ENCODE results near the gene ASPRV1.

Gene ASPRV1

GRCh38 chr2:69946351-69947324 lies 14.8 kb downstream of the ASPRV1 start:
- Histone ChIP-seq H3K4me1 (no peaks in the 10 kb centered on the region), H3K36me3 (replicated peaks) (no peaks in the 10 kb centered on the region), H3K27me3 (ENCODE audit: low read depth) (no peaks in the 10 kb centered on the region), H3K4me3 (no peak overlapping the region), H3K9me3 (no peaks in the 10 kb centered on the region)
- in situ Hi-C loops (cut with MboI; ENCODE audit: low sequenced_read_pairs): no loop called here
- no peak for DNase-seq (ENCODE audit: low spot score in 2 of 2)

- Histone ChIP-seq H3K27me3 (ENCODE audit: low read depth) (no peaks in the 10 kb centered on the region), H3K9me3 (no peaks in the 10 kb centered on the region), H3K36me3 (replicated peaks) (no peaks in the 10 kb centered on the region; the same call in none of the 2 replicates), H3K4me3 (no peak overlapping the region), H3K4me1 (no peaks in the 10 kb centered on the region)
- in situ Hi-C loops (cut with MboI; ENCODE audit: low sequenced_read_pairs): no loop called here
- DNase-seq (ENCODE audit: low spot score in 2 of 2): no peak
Measured at GRCh38 chr2:69945941-69946340, 15.5 kb downstream of the ASPRV1 start.

DNA sequence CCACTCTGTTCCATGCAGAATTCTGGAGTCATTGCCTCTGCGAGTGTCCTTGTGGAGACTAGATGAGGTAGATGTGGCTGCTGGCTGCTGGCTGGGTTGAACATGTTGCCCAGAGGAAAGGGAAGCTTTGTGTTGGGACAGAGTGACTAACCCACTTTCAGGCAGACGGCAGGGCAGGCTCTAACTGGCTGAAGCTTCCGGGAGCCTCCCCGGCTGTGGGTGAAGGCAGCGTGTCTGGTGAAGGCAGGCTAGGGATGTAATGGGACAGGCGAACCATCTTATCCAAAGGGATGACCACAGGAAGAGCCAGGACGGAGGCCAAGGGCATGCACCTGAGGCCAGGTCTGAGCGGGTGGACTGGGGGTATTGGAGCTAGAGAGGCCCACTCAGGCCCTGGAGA lies 16.0 kb downstream of the ASPRV1 start:
- H3K36me3 ChIP-seq (replicated peaks): no peaks in the 10 kb centered on the region; the same call in none of the 2 replicates
- no peaks in the 10 kb centered on the region for H3K4me1 ChIP-seq
- in situ Hi-C loops (cut with MboI; ENCODE audit: low sequenced_read_pairs): no loop called here
- H3K9me3 ChIP-seq: no peaks in the 10 kb centered on the region
- no peak overlapping the region for H3K4me3 ChIP-seq
- DNase-seq (ENCODE audit: low spot score in 2 of 2): no peak
- H3K27me3 ChIP-seq (ENCODE audit: low read depth): no peaks in the 10 kb centered on the region

- DNase-seq (ENCODE audit: low spot score in 2 of 2): no peak
- Histone ChIP-seq H3K27me3 (ENCODE audit: low read depth) (no peaks in the 10 kb centered on the region), H3K9me3 (no peaks in the 10 kb centered on the region), H3K4me3 (no peak overlapping the region), H3K4me1 (no peaks in the 10 kb centered on the region), H3K36me3 (replicated peaks) (no peaks in the 10 kb centered on the region; the same call in none of the 2 replicates)
- in situ Hi-C loops (cut with MboI; ENCODE audit: low sequenced_read_pairs): no loop called here
Measured at GRCh38 chr2:69944756-69945155, 16.7 kb downstream of the ASPRV1 start.

- no peak for DNase-seq (ENCODE audit: low spot score in 2 of 2)
- in situ Hi-C loops (cut with MboI; ENCODE audit: low sequenced_read_pairs): no loop called here
- Histone ChIP-seq H3K27me3 (ENCODE audit: low read depth) (no peaks in the 10 kb centered on the region), H3K9me3 (no peaks in the 10 kb centered on the region), H3K4me3 (no peak overlapping the region), H3K4me1 (no peaks in the 10 kb centered on the region), H3K36me3 (replicated peaks) (no peaks in the 10 kb centered on the region; the same call in none of the 2 replicates)
Measured at GRCh38 chr2:69943843-69944525, 17.4 kb downstream of the ASPRV1 start.

DNA sequence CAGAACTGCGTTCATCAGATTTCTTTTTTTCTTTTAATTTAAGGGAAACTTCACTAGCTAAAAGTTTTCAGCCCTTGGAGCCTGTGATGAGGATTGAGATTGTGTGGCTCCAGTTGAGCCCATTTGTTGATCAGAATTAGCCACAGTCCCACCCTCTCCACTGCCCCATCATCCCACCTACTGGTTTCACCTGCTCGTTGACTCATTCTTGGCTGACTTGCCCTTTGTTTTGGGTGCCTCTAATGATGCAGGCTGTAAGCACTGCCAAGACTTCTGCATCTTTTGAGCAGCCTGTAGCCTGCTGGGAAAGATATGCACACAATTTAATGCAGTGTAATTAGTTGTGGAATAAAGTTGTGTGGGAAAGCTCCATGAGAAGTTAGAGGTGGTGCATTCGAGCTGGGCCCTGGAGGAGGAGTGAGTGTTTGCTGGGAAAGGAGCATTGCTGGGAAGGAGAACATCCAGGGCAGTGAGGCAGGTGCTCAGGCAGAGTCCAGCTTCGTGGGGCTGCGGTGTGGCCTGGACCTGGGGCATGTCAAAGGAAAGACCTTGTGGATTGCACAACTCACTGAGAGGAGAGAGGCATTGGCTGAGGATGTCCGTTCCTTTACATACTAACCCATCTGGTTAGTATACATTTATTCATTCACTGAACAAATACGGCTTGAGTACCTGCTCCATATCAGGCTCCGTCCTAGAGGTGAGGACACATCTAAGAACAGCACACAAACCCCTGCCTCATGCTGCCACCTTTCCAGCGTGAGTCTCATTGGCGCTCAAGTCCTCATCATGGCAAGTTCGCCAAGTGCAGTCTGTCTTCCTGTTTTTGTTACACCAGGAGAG lies 18.2 kb downstream of the ASPRV1 start:
- Histone ChIP-seq H3K27me3 (ENCODE audit: low read depth) (no peaks in the 10 kb centered on the region), H3K36me3 (replicated peaks) (no peaks in the 10 kb centered on the region; the same call in none of the 2 replicates), H3K4me3 (no peak overlapping the region), H3K4me1 (no peaks in the 10 kb centered on the region), H3K9me3 (no peaks in the 10 kb centered on the region)
- no peak for DNase-seq (ENCODE audit: low spot score in 2 of 2)
- in situ Hi-C loops (cut with MboI; ENCODE audit: low sequenced_read_pairs): no loop called here

GRCh38 chr2:69940691-69941090 lies 20.7 kb downstream of the ASPRV1 start:
- Histone ChIP-seq H3K4me3 (no peak overlapping the region), H3K9me3 (no peaks in the 10 kb centered on the region), H3K4me1 (no peaks in the 10 kb centered on the region), H3K36me3 (replicated peaks) (peaks cover 3% of the 10 kb centered on the region), H3K27me3 (ENCODE audit: low read depth) (no peaks in the 10 kb centered on the region)
- in situ Hi-C loops (cut with MboI; ENCODE audit: low sequenced_read_pairs): no loop called here
- no peak for DNase-seq (ENCODE audit: low spot score in 2 of 2)

GRCh38 chr2:69939722-69940121 lies 21.7 kb downstream of the ASPRV1 start:
- Histone ChIP-seq H3K36me3 (replicated peaks) (peaks cover 3% of the 10 kb centered on the region), H3K9me3 (no peaks in the 10 kb centered on the region), H3K4me1 (no peaks in the 10 kb centered on the region), H3K4me3 (no peak overlapping the region), H3K27me3 (ENCODE audit: low read depth) (no peaks in the 10 kb centered on the region)
- in situ Hi-C loops (cut with MboI; ENCODE audit: low sequenced_read_pairs): no loop called here
- no peak for DNase-seq (ENCODE audit: low spot score in 2 of 2)

DNA sequence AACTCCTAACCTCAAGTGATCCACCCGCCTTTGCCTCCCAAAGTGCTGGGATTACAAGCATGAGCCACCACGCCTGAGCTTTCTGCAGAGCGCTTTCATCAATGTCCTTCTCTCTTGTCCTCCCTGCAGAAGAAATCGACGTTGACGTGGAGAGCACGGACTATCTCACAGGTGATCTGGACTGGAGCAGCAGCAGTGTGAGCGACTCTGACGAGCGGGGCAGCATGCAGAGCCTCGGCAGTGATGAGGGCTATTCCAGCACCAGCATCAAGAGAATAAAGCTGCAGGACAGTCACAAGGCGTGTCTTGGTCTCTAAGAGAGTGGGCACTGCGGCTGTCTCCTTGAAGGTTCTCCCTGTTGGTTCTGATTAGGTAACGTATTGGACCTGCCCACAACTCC lies 23.5 kb downstream of the ASPRV1 start:
- H3K4me3 ChIP-seq: no peak overlapping the region
- no peak for DNase-seq (ENCODE audit: low spot score in 2 of 2)
- H3K36me3 ChIP-seq (replicated peaks): peaks cover 3% of the 10 kb centered on the region
- no peaks in the 10 kb centered on the region; the same call in 1 of the 2 replicates for H3K4me1 ChIP-seq
- no peaks in the 10 kb centered on the region for H3K27me3 ChIP-seq (ENCODE audit: low read depth)
- in situ Hi-C loops (cut with MboI; ENCODE audit: low sequenced_read_pairs): no loop called here
- no peaks in the 10 kb centered on the region for H3K9me3 ChIP-seq

DNA sequence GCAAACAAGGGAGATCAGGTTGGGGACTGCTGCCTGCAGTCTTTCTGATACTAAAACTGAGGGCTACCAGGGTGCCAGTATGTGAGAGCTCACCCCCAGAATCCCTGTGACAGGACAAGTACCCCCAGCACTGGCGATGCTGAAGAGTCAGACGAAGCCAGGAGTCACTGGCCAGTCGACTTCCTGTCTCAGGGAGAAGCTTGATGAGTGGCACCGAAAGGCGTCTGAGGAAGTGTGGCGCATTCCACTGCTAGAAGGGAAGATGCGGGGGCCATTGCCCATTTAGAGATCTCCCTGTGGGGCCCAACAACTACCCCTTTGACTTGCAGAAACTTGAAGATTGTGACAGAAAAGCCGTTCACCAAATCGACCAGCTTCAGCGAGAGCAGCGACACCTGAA lies 24.5 kb downstream of the ASPRV1 start:
- peaks cover 3% of the 10 kb centered on the region for H3K36me3 ChIP-seq (replicated peaks)
- no peak overlapping the region for H3K4me3 ChIP-seq
- in situ Hi-C loops (cut with MboI; ENCODE audit: low sequenced_read_pairs): no loop called here
- no peak for DNase-seq (ENCODE audit: low spot score in 2 of 2)
- no peaks in the 10 kb centered on the region for H3K27me3 ChIP-seq (ENCODE audit: low read depth)
- no peaks in the 10 kb centered on the region for H3K9me3 ChIP-seq
- no peaks in the 10 kb centered on the region; the same call in 1 of the 2 replicates for H3K4me1 ChIP-seq

DNA sequence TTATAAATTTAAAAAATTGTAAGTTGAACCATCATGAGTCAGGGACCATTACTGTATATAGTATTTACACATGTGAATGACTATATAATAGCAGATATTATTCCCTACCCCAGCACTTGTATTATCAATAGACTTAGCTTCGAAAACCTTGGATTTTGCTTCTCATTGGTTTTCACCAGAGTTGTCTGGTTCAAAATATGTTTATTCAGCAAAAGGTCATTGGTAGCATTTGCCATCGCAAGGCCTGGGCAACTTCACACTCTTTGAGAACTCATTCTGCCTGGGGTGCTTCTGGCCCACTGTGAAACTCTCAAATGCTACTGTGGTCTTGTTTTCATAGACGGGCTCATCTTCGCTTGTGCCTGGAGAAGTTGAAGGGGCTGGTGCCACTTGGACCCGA lies 26.4 kb downstream of the ASPRV1 start:
- Histone ChIP-seq H3K9me3 (no peaks in the 10 kb centered on the region), H3K4me1 (peaks cover 10% of the 10 kb centered on the region), H3K36me3 (replicated peaks) (peaks cover 3% of the 10 kb centered on the region; the same call in 1 of the 2 replicates), H3K27me3 (ENCODE audit: low read depth) (no peaks in the 10 kb centered on the region), H3K4me3 (no peak overlapping the region)
- DNase-seq (ENCODE audit: low spot score in 2 of 2): no peak
- in situ Hi-C loops (cut with MboI; ENCODE audit: low sequenced_read_pairs): no loop called here

GRCh38 chr2:69934614-69934908 lies 26.9 kb downstream of the ASPRV1 start:
- peaks cover 3% of the 10 kb centered on the region; the same call in 1 of the 2 replicates for H3K36me3 ChIP-seq (replicated peaks)
- DNase-seq (ENCODE audit: low spot score in 2 of 2): no peak
- no peak overlapping the region for H3K4me3 ChIP-seq
- in situ Hi-C loops (cut with MboI; ENCODE audit: low sequenced_read_pairs): no loop called here
- peaks cover 12% of the 10 kb centered on the region for H3K4me1 ChIP-seq
- no peaks in the 10 kb centered on the region for H3K9me3 ChIP-seq
- no peaks in the 10 kb centered on the region for H3K27me3 ChIP-seq (ENCODE audit: low read depth)

- DNase-seq (ENCODE audit: low spot score in 2 of 2): no peak
- Histone ChIP-seq H3K9me3 (no peaks in the 10 kb centered on the region), H3K27me3 (ENCODE audit: low read depth) (no peaks in the 10 kb centered on the region), H3K4me3 (no peak overlapping the region), H3K4me1 (peaks cover 12% of the 10 kb centered on the region), H3K36me3 (replicated peaks) (peaks cover 3% of the 10 kb centered on the region; the same call in 1 of the 2 replicates)
- in situ Hi-C loops (cut with MboI; ENCODE audit: low sequenced_read_pairs): no loop called here
Measured at GRCh38 chr2:69933839-69934613, 27.4 kb downstream of the ASPRV1 start.

All from HAP-1 (cell line).